ENCODE measurements around the gene UBE3B.

DNA sequence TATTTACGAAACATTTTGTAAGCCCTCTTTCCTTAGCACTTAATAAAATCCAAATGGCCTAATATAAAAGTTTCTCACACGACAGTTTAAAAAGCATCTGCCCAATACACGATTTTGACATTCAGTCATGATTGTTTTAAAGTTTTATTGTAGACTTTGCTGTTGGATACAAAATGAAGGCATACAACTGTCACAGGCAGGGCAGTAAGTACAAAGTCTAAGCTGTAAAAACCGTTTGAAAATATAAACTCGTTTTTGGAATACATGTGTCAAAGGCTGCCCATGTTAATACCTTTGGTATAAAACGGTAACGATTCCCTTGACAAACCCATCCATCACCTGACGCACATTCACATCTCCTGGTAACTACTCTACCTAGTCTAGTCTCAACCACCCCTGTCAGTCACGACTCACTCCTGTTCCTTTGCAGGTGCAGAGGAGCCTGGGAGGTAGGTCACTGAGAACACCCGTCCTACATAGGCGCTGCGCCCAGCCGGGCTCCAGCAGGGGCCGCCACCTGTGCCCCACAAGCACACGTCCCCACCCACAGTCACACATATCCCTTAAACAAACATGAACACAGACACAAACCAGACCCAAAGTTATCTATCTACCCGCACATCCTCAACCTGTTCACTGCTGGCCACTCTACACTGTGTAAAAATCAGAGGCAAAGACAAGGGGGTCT is 27.4 kb upstream of the UBE3B start:
- TF ChIP-seq CTCF (conservative IDR thresholded peaks at IDR 0.05) (no peak), ZFX (IDR thresholded peaks at IDR 0.05) (no peak)

All from C4-2B (cell line).